ENCODE measurements around the gene ZC3H12A.
"Not testable (repeated sequence)": the region's sequence is repeated elsewhere in the genome, so short reads cannot be mapped to it uniquely, and the experiment has no call there.

ZC3H12A gene

GRCh38 chr1:37517569-37517968 is 43.2 kb downstream of the ZC3H12A start:
- Histone ChIP-seq H3K9me3 (ENCODE audit: insufficient read depth, low read depth, low read length) (peaks cover 3% of the 10 kb centered on the region; the same call in 1 of the 2 replicates), H3K9me2 (replicated peaks; ENCODE audit: low read depth, low read length) (no peaks in the 10 kb centered on the region), H3K79me2 (ENCODE audit: insufficient read depth, low read length) (peaks cover 26% of the 10 kb centered on the region), H3K27me3 (ENCODE audit: insufficient read depth, low read length, poor library complexity, severe bottlenecking) (no peaks in the 10 kb centered on the region), H3K4me3 (ENCODE audit: low read length, poor library complexity, severe bottlenecking) (no peak overlapping the region), H3K4me1 (ENCODE audit: insufficient read depth, low read length, poor library complexity, severe bottlenecking) (peaks cover 22% of the 10 kb centered on the region), H2AFZ (ENCODE audit: low read length) (no peak overlapping the region), H4K20me1 (ENCODE audit: insufficient read depth, low read length, poor library complexity, severe bottlenecking) (peaks cover 15% of the 10 kb centered on the region), H3K4me2 (ENCODE audit: low read depth, low read length, poor library complexity, severe bottlenecking) (no peak overlapping the region), H3K36me3 (ENCODE audit: insufficient read depth, low read length) (no peaks in the 10 kb centered on the region), H3K9ac (ENCODE audit: low read depth, low read length, poor library complexity, severe bottlenecking) (no peak overlapping the region), H3F3A (ENCODE audit: low read depth) (no peaks in the 10 kb centered on the region)
- TF ChIP-seq EZH2phosphoT487 (IDR thresholded peaks at IDR 0.05; ENCODE audit: borderline replicate concordance) (no peak), CTCF (conservative IDR thresholded peaks at IDR 0.05; ENCODE audit: low read length) (no peak)

DNA sequence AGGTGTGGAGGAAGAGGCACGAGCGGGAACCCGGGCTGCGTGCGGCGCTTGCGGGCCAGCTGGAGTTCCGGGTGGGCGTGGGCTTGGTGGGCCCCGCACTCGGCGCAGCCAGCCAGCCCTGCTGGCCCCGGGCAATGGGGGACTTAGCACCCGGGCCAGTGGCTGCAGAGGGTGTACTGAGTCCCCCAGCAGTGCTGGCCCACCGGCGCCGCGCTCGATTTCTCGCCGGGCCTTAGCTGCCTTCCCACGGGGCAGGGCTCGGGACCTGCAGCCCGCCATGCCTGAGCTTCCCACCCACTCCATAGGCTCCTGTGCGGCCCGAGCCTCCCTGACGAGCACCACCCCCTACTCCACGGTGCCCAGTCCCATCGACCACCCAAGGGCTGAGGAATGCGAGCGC is 43.9 kb downstream of the ZC3H12A start:
- H3K36me3 ChIP-seq (ENCODE audit: insufficient read depth, low read length); H3F3A ChIP-seq (ENCODE audit: low read depth); H2AFZ ChIP-seq (ENCODE audit: low read length); H3K4me3 ChIP-seq (ENCODE audit: low read length, poor library complexity, severe bottlenecking); H3K9me3 ChIP-seq (ENCODE audit: insufficient read depth, low read depth, low read length); H3K4me2 ChIP-seq (ENCODE audit: low read depth, low read length, poor library complexity, severe bottlenecking); H3K27me3 ChIP-seq (ENCODE audit: insufficient read depth, low read length, poor library complexity, severe bottlenecking); H4K20me1 ChIP-seq (ENCODE audit: insufficient read depth, low read length, poor library complexity, severe bottlenecking); H3K9ac ChIP-seq (ENCODE audit: low read depth, low read length, poor library complexity, severe bottlenecking); H3K9me2 ChIP-seq (replicated peaks; ENCODE audit: low read depth, low read length): not testable (repeated sequence)
- Histone ChIP-seq H3K79me2 (ENCODE audit: insufficient read depth, low read length) (peaks cover 19% of the 10 kb centered on the region), H3K4me1 (ENCODE audit: insufficient read depth, low read length, poor library complexity, severe bottlenecking) (peaks cover 15% of the 10 kb centered on the region)

- H3K9ac ChIP-seq (ENCODE audit: low read depth, low read length, poor library complexity, severe bottlenecking): peak overlapping the region; percentile 78
- H3K79me2 ChIP-seq (ENCODE audit: insufficient read depth, low read length): peaks cover 12% of the 10 kb centered on the region
- not testable (repeated sequence) for H3K9me2 ChIP-seq (replicated peaks; ENCODE audit: low read depth, low read length); H3K27me3 ChIP-seq (ENCODE audit: insufficient read depth, low read length, poor library complexity, severe bottlenecking); H4K20me1 ChIP-seq (ENCODE audit: insufficient read depth, low read length, poor library complexity, severe bottlenecking); H3F3A ChIP-seq (ENCODE audit: low read depth); H3K36me3 ChIP-seq (ENCODE audit: insufficient read depth, low read length); H3K9me3 ChIP-seq (ENCODE audit: insufficient read depth, low read depth, low read length); H3K4me1 ChIP-seq (ENCODE audit: insufficient read depth, low read length, poor library complexity, severe bottlenecking)
- peak overlapping the region; percentile 89 for H3K4me2 ChIP-seq (ENCODE audit: low read depth, low read length, poor library complexity, severe bottlenecking)
- H2AFZ ChIP-seq (ENCODE audit: low read length): peak overlapping the region; percentile 82; the same call in 1 of the 2 replicates
- H3K4me3 ChIP-seq (ENCODE audit: low read length, poor library complexity, severe bottlenecking): peak overlapping the region; percentile 85
Measured at GRCh38 chr1:37518929-37519328, 44.5 kb downstream of the ZC3H12A start.

DNA sequence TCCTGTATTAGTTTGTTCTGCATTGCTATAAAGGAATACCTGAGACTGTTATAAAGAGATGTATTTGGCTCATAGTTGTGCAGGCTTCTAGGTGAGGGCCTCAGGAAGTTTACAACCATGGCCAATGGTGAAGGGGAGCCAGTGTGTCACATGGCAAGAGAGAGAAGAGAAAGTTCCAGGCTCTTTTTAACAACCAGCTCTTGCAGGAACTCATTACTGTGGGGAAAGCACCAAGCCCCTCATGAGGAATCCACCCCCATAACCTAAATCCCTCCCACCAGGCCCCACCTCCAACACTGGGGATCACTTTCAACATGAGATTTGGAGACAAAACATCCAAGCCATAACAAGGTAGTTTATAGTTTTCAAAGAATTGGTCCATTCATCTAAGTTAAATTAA is 45.2 kb downstream of the ZC3H12A start:
- peaks cover 3% of the 10 kb centered on the region; the same call in 1 of the 2 replicates for H3K9me3 ChIP-seq (ENCODE audit: insufficient read depth, low read depth, low read length)
- H3K79me2 ChIP-seq (ENCODE audit: insufficient read depth, low read length): peaks cover 7% of the 10 kb centered on the region; the same call in 1 of the 2 replicates
- H2AFZ ChIP-seq (ENCODE audit: low read length): peak overlapping the region; percentile 82; the same call in 1 of the 2 replicates
- no peaks in the 10 kb centered on the region for H3F3A ChIP-seq (ENCODE audit: low read depth)
- H3K9ac ChIP-seq (ENCODE audit: low read depth, low read length, poor library complexity, severe bottlenecking): peak overlapping the region; percentile 78
- H3K4me1 ChIP-seq (ENCODE audit: insufficient read depth, low read length, poor library complexity, severe bottlenecking): peaks cover 9% of the 10 kb centered on the region
- no peaks in the 10 kb centered on the region for H3K36me3 ChIP-seq (ENCODE audit: insufficient read depth, low read length)
- peak overlapping the region; percentile 89 for H3K4me2 ChIP-seq (ENCODE audit: low read depth, low read length, poor library complexity, severe bottlenecking)
- no peaks in the 10 kb centered on the region for H3K9me2 ChIP-seq (replicated peaks; ENCODE audit: low read depth, low read length)
- no peaks in the 10 kb centered on the region for H3K27me3 ChIP-seq (ENCODE audit: insufficient read depth, low read length, poor library complexity, severe bottlenecking)
- H4K20me1 ChIP-seq (ENCODE audit: insufficient read depth, low read length, poor library complexity, severe bottlenecking): no peaks in the 10 kb centered on the region
- H3K4me3 ChIP-seq (ENCODE audit: low read length, poor library complexity, severe bottlenecking): peak overlapping the region; percentile 85
- TF ChIP-seq CTCF (conservative IDR thresholded peaks at IDR 0.05; ENCODE audit: low read length) (no peak), EZH2phosphoT487 (IDR thresholded peaks at IDR 0.05; ENCODE audit: borderline replicate concordance) (no peak)

- not testable (repeated sequence) for H3K4me3 ChIP-seq (ENCODE audit: low read length, poor library complexity, severe bottlenecking); H3K9me3 ChIP-seq (ENCODE audit: insufficient read depth, low read depth, low read length); H3K27me3 ChIP-seq (ENCODE audit: insufficient read depth, low read length, poor library complexity, severe bottlenecking); H3K4me2 ChIP-seq (ENCODE audit: low read depth, low read length, poor library complexity, severe bottlenecking); H2AFZ ChIP-seq (ENCODE audit: low read length); H3K9ac ChIP-seq (ENCODE audit: low read depth, low read length, poor library complexity, severe bottlenecking); H3K79me2 ChIP-seq (ENCODE audit: insufficient read depth, low read length); H4K20me1 ChIP-seq (ENCODE audit: insufficient read depth, low read length, poor library complexity, severe bottlenecking); H3K4me1 ChIP-seq (ENCODE audit: insufficient read depth, low read length, poor library complexity, severe bottlenecking); H3K9me2 ChIP-seq (replicated peaks; ENCODE audit: low read depth, low read length); H3F3A ChIP-seq (ENCODE audit: low read depth); H3K36me3 ChIP-seq (ENCODE audit: insufficient read depth, low read length)
Measured at GRCh38 chr1:37529888-37530287, 55.5 kb downstream of the ZC3H12A start.

GRCh38 chr1:37532418-37533156 is 58.2 kb downstream of the ZC3H12A start:
- H4K20me1 ChIP-seq (ENCODE audit: insufficient read depth, low read length, poor library complexity, severe bottlenecking); H3K4me2 ChIP-seq (ENCODE audit: low read depth, low read length, poor library complexity, severe bottlenecking); H3K9me3 ChIP-seq (ENCODE audit: insufficient read depth, low read depth, low read length); H3K27me3 ChIP-seq (ENCODE audit: insufficient read depth, low read length, poor library complexity, severe bottlenecking); H3K79me2 ChIP-seq (ENCODE audit: insufficient read depth, low read length); H3K4me3 ChIP-seq (ENCODE audit: low read length, poor library complexity, severe bottlenecking); H3F3A ChIP-seq (ENCODE audit: low read depth); H3K9ac ChIP-seq (ENCODE audit: low read depth, low read length, poor library complexity, severe bottlenecking); H3K4me1 ChIP-seq (ENCODE audit: insufficient read depth, low read length, poor library complexity, severe bottlenecking); H2AFZ ChIP-seq (ENCODE audit: low read length); H3K9me2 ChIP-seq (replicated peaks; ENCODE audit: low read depth, low read length): not testable (repeated sequence)
- H3K36me3 ChIP-seq (ENCODE audit: insufficient read depth, low read length): peaks cover 20% of the 10 kb centered on the region; the same call in 1 of the 2 replicates
